Spleen (tissue), 13 donors: Measurements from ENCODE around the gene TPTE. TPM values are rescaled to one million over a fixed set of nuclear protein-coding genes. Genes with fewer than 3 reads are reported as not detected.
"Not testable (repeated sequence)": the region's sequence is repeated elsewhere in the genome, so short reads cannot be mapped to it uniquely, and the experiment has no call there.

Source experiments
- DNase-seq: peaks from one replicate; pipeline ENCODE4 v3.0.0-alpha.2; 2020
- H3K27ac ChIP-seq, 8 donors: fragments of 200-600 bp; sonication (generic) in 7 of 8; 1 replicate in 4 of 8; 2 replicates in 4 of 8; pipeline versions ENCODE4 v1.5.0 to v1.8.0; 2016 to 2021; ENCODE audit warnings: inconsistent platforms in 4 of 8, mild to moderate bottlenecking in 4 of 8, moderate library complexity in 1 of 8
- H3K27me3 ChIP-seq, 7 donors: fragments of 200-600 bp; sonication (generic) in 6 of 7; replicated peaks in 1 of 7; 1 replicate in 4 of 7; 2 replicates in 3 of 7; pipeline versions ENCODE4 v1.5.0 to v1.8.0; 2016 to 2021; ENCODE audit warnings: inconsistent platforms in 3 of 7, mild to moderate bottlenecking in 1 of 7
- H3K36me3 ChIP-seq, 6 donors: fragments of 200-600 bp; sonication (generic) in 5 of 6; 1 replicate in 4 of 6; 2 replicates in 2 of 6; pipeline versions ENCODE4 v1.5.0 to v1.8.0; 2016 to 2021; ENCODE audit warnings: inconsistent platforms in 2 of 6
- H3K4me1 ChIP-seq, 6 donors: fragments of 200-600 bp; sonication (generic) in 5 of 6; 1 replicate in 3 of 6; 2 replicates in 3 of 6; pipeline versions ENCODE4 v1.5.0 to v1.8.0; 2016 to 2021; ENCODE audit warnings: inconsistent platforms in 3 of 6
- H3K4me3 ChIP-seq, 8 donors: fragments of 200-600 bp; sonication (generic) in 7 of 8; 1 replicate in 4 of 8; 2 replicates in 4 of 8; pipeline versions ENCODE4 v1.5.0 to v1.8.0; 2016 to 2021; ENCODE audit warnings: inconsistent platforms in 4 of 8, mild to moderate bottlenecking in 4 of 8, moderate library complexity in 2 of 8
- H3K9me3 ChIP-seq, 8 donors: fragments of 200-600 bp; sonication (generic) in 7 of 8; 1 replicate in 4 of 8; 2 replicates in 4 of 8; pipeline versions ENCODE4 v1.5.0 to v1.8.0; 2016 to 2021; ENCODE audit warnings: inconsistent platforms in 4 of 8
- POLR2A ChIP-seq, 3 donors: fragments of 450-650 bp; IDR thresholded peaks; one replicate each; pipeline ENCODE4 v1.5.1; 2017; ENCODE audit warnings: antibody characterized with exemption in 3 of 3, mild to moderate bottlenecking in 1 of 3
- POLR2AphosphoS5 ChIP-seq, 3 donors: sonication (generic); formaldehyde crosslinking; IDR thresholded peaks; one replicate each; pipeline ENCODE4 v1.5.1; 2017; ENCODE audit warnings: antibody characterized with exemption in 3 of 3
- WGBS, 5 donors: extraction: QIAGEN DNeasy Blood & Tissue Kit in 3 of 5; methylation state at CpG; one replicate each; pipeline versions ENCODE4 v1.1.5 to v1.1.7; 2013 to 2018; 5-methylcytosine and 5-hydroxymethylcytosine counted together
- intact Hi-C: fragments of 100-400 bp; cut with DNase I; formaldehyde crosslinking; loops from one replicate; pipeline ENCODE4 v1.15.0; 2023; ENCODE audit warnings: low total_unique reads
- long read RNA-seq, 2 donors: transcript quantifications; one replicate each; lab custom pipeline, GENCODE V29; 2026
- polyA plus RNA-seq, 3 donors: library from polyadenylated mRNA; stranded (reverse); fragments of 200-250 nt; gene quantifications; one replicate each; pipeline ENCODE4 v1.2.1, GENCODE V29; 2013
- total RNA-seq, 7 donors: library from RNA; depleted of rRNA in 3 of 7; stranded (reverse); fragments of >200 nt in 3 of 7; fragmentation: NEBNext Ultra II Directional in 4 of 7; extraction: Animal tissue kit (Norgen Biotek cat#: 25700) in 4 of 7; gene quantifications; one replicate each; pipeline versions ENCODE4 v1.1.0 to v1.2.1, GENCODE V29; 2016 to 2021
- TF ChIP-seq, protein P1 (sequence below), 11 experiments: fragments of 200-600 bp in 7 of 11; fragments of 450-650 bp in 4 of 11; sonication (generic) in 4 of 11; IDR thresholded peaks in 8 of 11; conservative IDR thresholded peaks in 3 of 11; 1 replicate in 7 of 11; 2 replicates in 4 of 11; pipeline versions ENCODE4 v1.4.0 to v1.8.0; 2016 to 2021; ENCODE audit warnings: antibody characterized with exemption in 11 of 11, inconsistent platforms in 4 of 11, mild to moderate bottlenecking in 1 of 11
- donor health status: healthy with polysubstance abuse.
- donor health status: DM: no; HTN: no; CAD: no; lungs with moderate emphysema.
- donor health status: DM: no; HTN: no; CAD: no.
- donor health status: Bipolar disorder and iron deficiency.
- donor health status: healthy.
- donor health status: DM: no; HTN: no; CAD: no.
- donor health status: DM: yes; HTN: yes; CAD: no.

The TPTE gene
- total RNA-seq, result not detected
- polyA plus RNA-seq, result not detected
- long read RNA-seq, donor 1, result 0 reads
- long read RNA-seq, donor 2, result 0 reads

GRCh38 chr21:10521091-10521598 is at the start of gene TPTE:
Gene TPTE, plus strand, starts transcription at chr21:10521583. Its CDS starts 17,141 bp downstream, at chr21:10538724.
- WGBS, 5 donors, result 66 to 75% (median 71%) methylated on average over 43 to 66 of the region's 66 CpGs
- Histone ChIP-seq H3K27me3 (no peaks in the 10 kb centered on the region), H3K4me3 (no peak within 1 kb of the TSS), H3K9me3 (peaks cover 3 to 87% (median 74%) of the 10 kb centered on the region in 8 donors), H3K4me1 (no peaks in the 10 kb centered on the region), H3K36me3 (no peaks in the 10 kb centered on the region), H3K27ac (no peak within 1 kb of the TSS)
- TF ChIP-seq, protein P1, sequence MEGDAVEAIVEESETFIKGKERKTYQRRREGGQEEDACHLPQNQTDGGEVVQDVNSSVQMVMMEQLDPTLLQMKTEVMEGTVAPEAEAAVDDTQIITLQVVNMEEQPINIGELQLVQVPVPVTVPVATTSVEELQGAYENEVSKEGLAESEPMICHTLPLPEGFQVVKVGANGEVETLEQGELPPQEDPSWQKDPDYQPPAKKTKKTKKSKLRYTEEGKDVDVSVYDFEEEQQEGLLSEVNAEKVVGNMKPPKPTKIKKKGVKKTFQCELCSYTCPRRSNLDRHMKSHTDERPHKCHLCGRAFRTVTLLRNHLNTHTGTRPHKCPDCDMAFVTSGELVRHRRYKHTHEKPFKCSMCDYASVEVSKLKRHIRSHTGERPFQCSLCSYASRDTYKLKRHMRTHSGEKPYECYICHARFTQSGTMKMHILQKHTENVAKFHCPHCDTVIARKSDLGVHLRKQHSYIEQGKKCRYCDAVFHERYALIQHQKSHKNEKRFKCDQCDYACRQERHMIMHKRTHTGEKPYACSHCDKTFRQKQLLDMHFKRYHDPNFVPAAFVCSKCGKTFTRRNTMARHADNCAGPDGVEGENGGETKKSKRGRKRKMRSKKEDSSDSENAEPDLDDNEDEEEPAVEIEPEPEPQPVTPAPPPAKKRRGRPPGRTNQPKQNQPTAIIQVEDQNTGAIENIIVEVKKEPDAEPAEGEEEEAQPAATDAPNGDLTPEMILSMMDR (IDR thresholded peaks at IDR 0.05 in 8 of 11, conservative IDR thresholded peaks at IDR 0.05 in 3 of 11), result no peak
- TF ChIP-seq POLR2A (IDR thresholded peaks at IDR 0.05), result no peak
- no peak for TF ChIP-seq POLR2AphosphoS5 (IDR thresholded peaks at IDR 0.05)
- intact Hi-C loops, result no loop called here
- peak; percentile 71 for DNase-seq

GRCh38 chr21:10471999-10472398 is 49.4 kb upstream of the TPTE start:
- H3K27me3 ChIP-seq, H3K4me3 ChIP-seq, H3K27ac ChIP-seq, H3K4me1 ChIP-seq, intact Hi-C loops, H3K36me3 ChIP-seq: not testable (repeated sequence)
- H3K9me3 ChIP-seq, result peaks cover 0 to 59% (median 39%) of the 10 kb centered on the region in 8 donors
- peak; percentile 57 for DNase-seq

DNA sequence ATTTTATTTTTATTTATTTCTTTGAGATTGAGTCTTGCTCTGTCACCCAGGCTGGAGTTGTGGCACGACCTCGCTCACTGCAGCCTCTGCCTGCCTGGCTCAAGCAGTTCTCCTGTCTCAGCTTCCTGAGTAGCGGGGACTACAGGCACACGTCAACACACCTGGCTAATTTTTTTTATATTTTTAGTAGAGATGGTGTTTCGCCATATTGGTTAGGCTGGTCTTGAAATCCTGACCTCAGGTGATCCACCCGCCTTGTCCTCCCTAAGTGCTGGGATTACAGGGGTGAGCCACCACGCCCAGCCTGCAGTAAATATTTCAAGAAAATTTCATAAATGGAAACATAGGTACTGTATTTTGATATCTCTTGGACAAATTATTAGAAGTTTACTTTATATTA is 43.6 kb upstream of the TPTE start:
- H3K27me3 ChIP-seq, intact Hi-C loops, H3K36me3 ChIP-seq, H3K4me1 ChIP-seq, H3K4me3 ChIP-seq, H3K27ac ChIP-seq: not testable (repeated sequence)
- DNase-seq, result peak; percentile 71
- H3K9me3 ChIP-seq, result peaks cover 0 to 52% (median 27%) of the 10 kb centered on the region in 8 donors
- 50 to 68% (median 58%) methylated on average over 7 of the region's 7 CpGs for WGBS, 5 donors

- H3K4me3 ChIP-seq, H3K4me1 ChIP-seq, H3K27me3 ChIP-seq, H3K27ac ChIP-seq, H3K36me3 ChIP-seq, intact Hi-C loops: not testable (repeated sequence)
- WGBS, 5 donors, result 37 to 49% (median 39%) methylated on average over 4 of the region's 4 CpGs
- DNase-seq, result peak; percentile 61
- H3K9me3 ChIP-seq, result peaks cover 0 to 60% (median 35%) of the 10 kb centered on the region in 8 donors
These were observed 41.5 kb upstream of the TPTE start for GRCh38 chr21:10479875-10480274.

GRCh38 chr21:10484864-10485263 is 36.5 kb upstream of the TPTE start:
- H3K27ac ChIP-seq, H3K4me3 ChIP-seq, intact Hi-C loops, DNase-seq, H3K27me3 ChIP-seq, H3K4me1 ChIP-seq, H3K36me3 ChIP-seq: not testable (repeated sequence)
- H3K9me3 ChIP-seq, result peaks cover 0 to 49% (median 28%) of the 10 kb centered on the region in 8 donors
- WGBS, 5 donors, result 55 to 69% (median 61%) methylated on average over 2 to 3 of the region's 3 CpGs

GRCh38 chr21:10490453-10490852 is 30.9 kb upstream of the TPTE start:
- H3K9me3 ChIP-seq, result peaks cover 0 to 26% (median 14%) of the 10 kb centered on the region in 8 donors
- DNase-seq, H3K36me3 ChIP-seq, H3K4me3 ChIP-seq, H3K27ac ChIP-seq, H3K27me3 ChIP-seq, intact Hi-C loops, H3K4me1 ChIP-seq: not testable (repeated sequence)
- 56 to 64% (median 63%) methylated on average over 3 of the region's 3 CpGs for WGBS, 5 donors

DNA sequence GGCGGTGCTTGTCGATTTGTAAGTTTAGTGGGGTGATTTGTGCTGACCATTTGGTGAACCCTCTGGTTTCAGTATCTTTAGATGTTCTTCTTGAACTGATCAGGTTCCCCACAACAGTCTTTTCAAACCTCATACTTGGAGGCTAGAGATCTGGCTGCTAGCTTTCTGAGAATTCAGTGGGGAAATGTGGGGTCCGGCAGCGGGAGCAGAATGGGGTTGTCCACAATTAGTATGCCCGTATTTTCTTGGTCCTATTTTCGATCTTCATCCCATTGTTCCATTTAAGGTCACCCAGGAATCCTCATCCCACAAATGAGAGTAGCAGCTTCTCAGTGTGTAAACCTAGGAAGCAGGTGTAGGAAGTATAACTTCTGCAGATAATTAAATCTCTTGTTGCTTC is 10.3 kb upstream of the TPTE start:
- WGBS, 5 donors, result 63 to 76% (median 67%) methylated on average over 6 of the region's 6 CpGs
- no peaks in the 10 kb centered on the region for H3K4me1 ChIP-seq
- H3K27me3 ChIP-seq, result no peaks in the 10 kb centered on the region
- H3K4me3 ChIP-seq, result no peak overlapping the region
- DNase-seq, result no peak
- H3K27ac ChIP-seq, result no peak overlapping the region
- TF ChIP-seq, protein P1 (IDR thresholded peaks at IDR 0.05 in 8 of 11, conservative IDR thresholded peaks at IDR 0.05 in 3 of 11), result no peak
- no peaks in the 10 kb centered on the region for H3K36me3 ChIP-seq
- intact Hi-C loops, result no loop called here
- peaks cover 3 to 40% (median 29%) of the 10 kb centered on the region in 8 donors for H3K9me3 ChIP-seq

GRCh38 chr21:10516889-10517288 is 4.5 kb upstream of the TPTE start:
- H3K9me3 ChIP-seq, result peaks cover 3 to 77% (median 61%) of the 10 kb centered on the region in 8 donors

DNA sequence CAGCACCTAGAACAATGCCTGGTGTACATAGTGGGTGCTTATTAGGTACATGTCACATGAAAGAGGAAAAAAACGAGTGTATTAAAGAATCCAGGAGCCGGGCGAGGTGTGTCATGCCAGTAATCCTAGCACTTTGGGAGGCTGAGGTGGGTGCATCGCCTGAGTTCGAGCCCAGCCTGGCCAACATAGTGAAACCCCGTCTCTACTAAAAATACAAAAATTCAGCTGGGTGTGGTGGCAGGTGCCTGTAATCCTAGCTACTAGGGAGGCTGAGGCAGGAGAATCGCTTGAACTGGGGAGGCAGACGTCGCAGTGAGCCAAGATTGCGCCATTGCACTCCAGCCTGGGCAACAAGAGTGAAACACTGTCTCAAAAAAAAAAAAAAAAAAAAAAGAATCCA is 3.5 kb upstream of the TPTE start:
- H3K27me3 ChIP-seq, H3K4me1 ChIP-seq, H3K4me3 ChIP-seq, intact Hi-C loops, H3K36me3 ChIP-seq, H3K27ac ChIP-seq: not testable (repeated sequence)
- peak; percentile 40 for DNase-seq
- H3K9me3 ChIP-seq, result peaks cover 3 to 79% (median 59%) of the 10 kb centered on the region in 8 donors
- WGBS, 5 donors, result 70 to 82% (median 75%) methylated on average over 10 of the region's 10 CpGs

More at GRCh38 chr21:10516889-10517288, 4.5 kb upstream of the TPTE start:
- H3K4me3 ChIP-seq, H3K4me1 ChIP-seq, H3K27me3 ChIP-seq, H3K27ac ChIP-seq, H3K36me3 ChIP-seq, intact Hi-C loops: not testable (repeated sequence)
- WGBS, 5 donors, result 80 to 87% (median 85%) methylated on average over 3 of the region's 3 CpGs
- peak; percentile 51 for DNase-seq
